Peyer's patch (tissue), 4 donors: ENCODE data around the gene CTTNBP2NL. TPM values are rescaled to one million over a fixed set of nuclear protein-coding genes. Genes with fewer than 3 reads are reported as not detected.
"Not testable (repeated sequence)": the region's sequence is repeated elsewhere in the genome, so short reads cannot be mapped to it uniquely, and the experiment has no call there.

Experiments used
- DNase-seq, 3 donors: peaks; one replicate each; pipeline ENCODE4 v3.0.0-alpha.2; 2017 to 2019
- H3K27ac ChIP-seq, 4 donors: fragments of 200-600 bp; sonication (generic); one replicate each; pipeline ENCODE4 v1.5.1; 2016 to 2019
- H3K27me3 ChIP-seq, 2 donors: fragments of 200-600 bp; sonication (generic); one replicate each; pipeline ENCODE4 v1.5.1; 2019
- H3K36me3 ChIP-seq, 3 donors: fragments of 200-600 bp; sonication (generic); one replicate each; pipeline ENCODE4 v1.5.1; 2016 to 2019
- H3K4me1 ChIP-seq, 4 donors: fragments of 200-600 bp; sonication (generic); one replicate each; pipeline ENCODE4 v1.5.1; 2016 to 2019
- H3K4me3 ChIP-seq, 4 donors: fragments of 200-600 bp; sonication (generic); 1 replicate in 3 of 4; 2 replicates in 1 of 4; pipeline ENCODE4 v1.5.1; 2016 to 2019; ENCODE audit warnings: mild to moderate bottlenecking in 1 of 4
- H3K9me3 ChIP-seq, 4 donors: fragments of 200-600 bp; sonication (generic); one replicate each; pipeline ENCODE4 v1.5.1; 2016 to 2019; ENCODE audit warnings: mild to moderate bottlenecking in 1 of 4
- POLR2A ChIP-seq, 2 donors: fragments of 450-650 bp; IDR thresholded peaks; one replicate each; pipeline ENCODE4 v1.5.1; 2017; ENCODE audit warnings: antibody characterized with exemption in 2 of 2, mild to moderate bottlenecking in 2 of 2, moderate library complexity in 2 of 2
- total RNA-seq, 4 donors: library from RNA; depleted of rRNA; stranded (reverse); fragments of >200 nt; gene quantifications; one replicate each; pipeline ENCODE4 v1.1.0, GENCODE V29; 2016
- TF ChIP-seq, protein P1 (sequence below), 6 experiments: fragments of 450-650 bp in 4 of 6; fragments of 200-600 bp in 2 of 6; sonication (generic) in 1 of 6; IDR thresholded peaks; one replicate each; pipeline ENCODE4 v1.5.1; 2017 to 2019; ENCODE audit warnings: antibody characterized with exemption in 6 of 6, mild to moderate bottlenecking in 3 of 6, moderate library complexity in 1 of 6

Gene CTTNBP2NL
- total RNA-seq, 4 donors from 2014 or later, result 28.4 to 81.7 (median 59.1) TPM

DNA sequence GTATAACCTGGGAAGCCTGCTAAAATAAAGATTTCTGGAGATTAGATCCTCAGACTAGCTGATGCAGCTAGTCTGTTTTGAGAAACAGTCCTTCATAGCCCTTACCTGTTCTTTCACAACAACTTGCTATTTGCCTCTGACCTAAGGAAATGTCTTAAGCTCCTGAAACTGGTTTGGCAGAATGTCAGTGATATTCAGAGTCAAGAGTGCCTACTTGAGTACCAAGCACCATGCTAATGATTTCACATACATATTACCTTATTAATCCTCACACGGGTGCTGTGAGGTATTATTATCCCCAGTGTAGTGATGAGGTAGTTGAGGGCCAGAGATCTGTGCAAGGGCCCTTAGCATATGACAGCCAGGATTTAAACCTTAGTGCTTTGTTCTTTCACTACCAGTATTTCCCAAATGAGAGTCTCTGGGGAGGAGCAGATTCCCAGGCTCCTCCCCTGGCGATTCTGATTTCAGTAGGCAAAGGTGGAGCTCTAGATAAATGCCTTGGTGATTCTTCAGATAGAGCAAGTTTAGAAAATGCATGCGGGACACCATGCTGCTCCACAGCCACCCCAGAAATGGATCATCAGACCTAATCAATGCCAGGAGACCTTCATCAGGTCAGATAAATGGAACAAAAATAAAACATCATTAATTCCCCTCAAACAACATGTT, 65.3 kb downstream of the CTTNBP2NL start:
- DNase-seq, result no peak
- no peak overlapping the region for H3K27ac ChIP-seq
- peaks cover 0 to 23% (median 0%) of the 10 kb centered on the region in 3 donors for H3K36me3 ChIP-seq
- TF ChIP-seq, protein P1, sequence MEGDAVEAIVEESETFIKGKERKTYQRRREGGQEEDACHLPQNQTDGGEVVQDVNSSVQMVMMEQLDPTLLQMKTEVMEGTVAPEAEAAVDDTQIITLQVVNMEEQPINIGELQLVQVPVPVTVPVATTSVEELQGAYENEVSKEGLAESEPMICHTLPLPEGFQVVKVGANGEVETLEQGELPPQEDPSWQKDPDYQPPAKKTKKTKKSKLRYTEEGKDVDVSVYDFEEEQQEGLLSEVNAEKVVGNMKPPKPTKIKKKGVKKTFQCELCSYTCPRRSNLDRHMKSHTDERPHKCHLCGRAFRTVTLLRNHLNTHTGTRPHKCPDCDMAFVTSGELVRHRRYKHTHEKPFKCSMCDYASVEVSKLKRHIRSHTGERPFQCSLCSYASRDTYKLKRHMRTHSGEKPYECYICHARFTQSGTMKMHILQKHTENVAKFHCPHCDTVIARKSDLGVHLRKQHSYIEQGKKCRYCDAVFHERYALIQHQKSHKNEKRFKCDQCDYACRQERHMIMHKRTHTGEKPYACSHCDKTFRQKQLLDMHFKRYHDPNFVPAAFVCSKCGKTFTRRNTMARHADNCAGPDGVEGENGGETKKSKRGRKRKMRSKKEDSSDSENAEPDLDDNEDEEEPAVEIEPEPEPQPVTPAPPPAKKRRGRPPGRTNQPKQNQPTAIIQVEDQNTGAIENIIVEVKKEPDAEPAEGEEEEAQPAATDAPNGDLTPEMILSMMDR (IDR thresholded peaks at IDR 0.05), result no peak
- TF ChIP-seq POLR2A (IDR thresholded peaks at IDR 0.05), result no peak
- H3K4me1 ChIP-seq, result peaks cover 0 to 7% (median 0%) of the 10 kb centered on the region in 4 donors
- no peaks in the 10 kb centered on the region for H3K9me3 ChIP-seq
- no peak overlapping the region for H3K4me3 ChIP-seq
- H3K27me3 ChIP-seq, result no peaks in the 10 kb centered on the region

DNA sequence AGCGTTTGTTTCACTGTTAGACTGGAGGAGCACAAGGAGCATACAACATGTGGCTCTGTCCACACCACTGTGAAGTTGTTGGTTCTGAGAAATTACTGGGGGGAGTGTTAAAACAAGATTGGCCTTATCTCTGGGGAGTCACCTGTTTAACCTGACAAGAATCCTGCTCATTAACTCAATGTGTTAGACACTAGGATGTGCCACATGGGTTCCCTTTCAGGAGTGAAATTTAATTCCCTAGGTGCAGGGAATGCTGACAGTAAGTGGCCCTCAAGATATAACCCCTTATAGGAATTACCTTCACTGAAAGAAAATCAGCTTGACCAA, 66.9 kb downstream of the CTTNBP2NL start:
- TF ChIP-seq, protein P1 (IDR thresholded peaks at IDR 0.05), result no peak
- no peak for TF ChIP-seq POLR2A (IDR thresholded peaks at IDR 0.05)
- no peaks in the 10 kb centered on the region for H3K9me3 ChIP-seq
- H3K4me3 ChIP-seq, result no peak overlapping the region
- H3K4me1 ChIP-seq, result peaks cover 0 to 7% (median 0%) of the 10 kb centered on the region in 4 donors
- H3K27ac ChIP-seq, result no peak overlapping the region
- no peaks in the 10 kb centered on the region for H3K27me3 ChIP-seq
- no peak for DNase-seq
- peaks cover 0 to 7% (median 0%) of the 10 kb centered on the region in 3 donors for H3K36me3 ChIP-seq

DNA sequence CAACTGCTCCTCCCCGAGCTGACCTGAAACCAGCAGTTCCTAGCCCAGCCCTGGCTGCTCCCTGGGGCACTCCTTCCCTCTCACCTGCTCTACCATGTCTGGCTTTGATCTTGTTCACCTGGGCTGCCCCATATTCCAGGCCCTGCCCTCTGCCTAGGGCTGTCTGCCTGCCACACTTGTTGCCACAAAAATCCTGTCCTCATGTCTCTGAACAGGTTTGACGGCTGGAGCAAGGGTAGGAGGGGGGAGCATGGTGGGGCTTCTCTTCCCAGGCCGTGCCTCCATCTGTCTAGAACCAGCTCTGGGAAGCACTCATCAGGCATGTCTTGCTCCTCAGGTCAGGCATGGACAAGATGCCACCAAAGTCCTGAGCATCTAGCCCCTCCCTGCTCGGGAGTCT, 68.5 kb downstream of the CTTNBP2NL start:
- peak in 1 of 3 donors; percentile 50 for DNase-seq
- Histone ChIP-seq H3K4me1 (peaks cover 0 to 7% (median 0%) of the 10 kb centered on the region in 4 donors), H3K36me3 (no peaks in the 10 kb centered on the region), H3K4me3 (no peak overlapping the region), H3K9me3 (no peaks in the 10 kb centered on the region), H3K27me3 (no peaks in the 10 kb centered on the region), H3K27ac (peak overlapping the region in 2 of 4 donors; percentile 15 to 16)
- no peak for TF ChIP-seq POLR2A (IDR thresholded peaks at IDR 0.05)
- TF ChIP-seq, protein P1 (IDR thresholded peaks at IDR 0.05), result no peak

DNA sequence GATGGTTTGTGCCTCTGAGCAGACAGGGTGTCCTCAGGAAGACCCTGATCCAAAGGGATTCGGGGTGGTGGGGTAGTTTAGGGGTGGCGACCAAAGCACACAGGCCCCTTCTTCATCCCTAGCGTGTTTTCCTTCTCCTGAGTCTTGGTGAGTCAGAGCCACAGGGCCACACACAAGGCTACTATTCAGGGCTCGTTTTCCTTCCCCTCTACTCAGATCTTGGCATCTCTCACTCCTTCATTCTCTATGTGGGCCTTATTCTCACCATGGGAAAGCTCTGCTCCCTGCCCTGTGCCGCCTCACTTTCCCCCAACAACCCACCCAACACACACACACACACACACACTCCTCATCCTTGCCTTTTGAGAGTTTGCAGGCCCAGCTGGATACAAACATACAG, 69.1 kb downstream of the CTTNBP2NL start:
- no peaks in the 10 kb centered on the region for H3K27me3 ChIP-seq
- peaks cover 0 to 7% (median 0%) of the 10 kb centered on the region in 4 donors for H3K4me1 ChIP-seq
- no peaks in the 10 kb centered on the region for H3K9me3 ChIP-seq
- no peaks in the 10 kb centered on the region for H3K36me3 ChIP-seq
- DNase-seq, result no peak
- peak overlapping the region in 2 of 4 donors; percentile 16 to 17 for H3K27ac ChIP-seq
- H3K4me3 ChIP-seq, result no peak overlapping the region
- TF ChIP-seq POLR2A (IDR thresholded peaks at IDR 0.05), result no peak
- TF ChIP-seq, protein P1 (IDR thresholded peaks at IDR 0.05), result no peak

DNA sequence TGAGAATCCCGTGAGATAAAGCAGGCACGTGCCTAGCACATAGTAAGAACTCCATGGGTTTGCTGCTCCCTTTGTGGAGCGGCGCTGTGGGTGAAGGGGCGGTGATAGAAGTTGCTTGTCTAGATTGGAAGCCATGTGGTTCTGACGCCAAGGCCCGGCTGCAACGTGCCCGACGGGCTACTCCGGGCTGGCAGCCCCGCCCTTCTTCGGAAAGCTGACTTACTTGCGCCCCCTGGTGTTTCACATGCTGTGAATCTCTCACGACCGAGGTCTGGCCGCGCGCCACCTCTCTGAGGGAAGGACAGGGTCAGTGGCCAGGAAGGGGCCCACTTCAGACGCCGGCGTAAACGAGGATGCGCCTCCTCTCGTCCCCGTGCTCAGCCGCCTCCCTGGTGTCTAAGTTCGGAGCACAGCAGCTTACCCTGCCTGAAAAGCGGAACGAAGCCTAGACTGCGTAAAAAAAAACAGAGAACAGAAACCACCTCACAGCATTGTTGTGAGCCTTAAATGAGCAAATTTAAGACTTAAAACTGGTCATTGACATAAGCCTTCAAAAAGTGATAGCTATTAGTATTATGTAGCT, 70.2 kb downstream of the CTTNBP2NL start:
- no peak for TF ChIP-seq POLR2A (IDR thresholded peaks at IDR 0.05)
- TF ChIP-seq, protein P1 (IDR thresholded peaks at IDR 0.05), result peak; percentile 53 to 95 (median 84)
- Histone ChIP-seq H3K27ac (peak overlapping the region; percentile 13 to 73 (median 60)), H3K36me3 (no peaks in the 10 kb centered on the region), H3K9me3 (no peaks in the 10 kb centered on the region), H3K4me1 (peaks cover 0 to 7% (median 0%) of the 10 kb centered on the region in 4 donors), H3K4me3 (peak overlapping the region; percentile 2 to 39 (median 20)), H3K27me3 (no peaks in the 10 kb centered on the region)
- peak; percentile 93 to 98 (median 94) for DNase-seq

DNA sequence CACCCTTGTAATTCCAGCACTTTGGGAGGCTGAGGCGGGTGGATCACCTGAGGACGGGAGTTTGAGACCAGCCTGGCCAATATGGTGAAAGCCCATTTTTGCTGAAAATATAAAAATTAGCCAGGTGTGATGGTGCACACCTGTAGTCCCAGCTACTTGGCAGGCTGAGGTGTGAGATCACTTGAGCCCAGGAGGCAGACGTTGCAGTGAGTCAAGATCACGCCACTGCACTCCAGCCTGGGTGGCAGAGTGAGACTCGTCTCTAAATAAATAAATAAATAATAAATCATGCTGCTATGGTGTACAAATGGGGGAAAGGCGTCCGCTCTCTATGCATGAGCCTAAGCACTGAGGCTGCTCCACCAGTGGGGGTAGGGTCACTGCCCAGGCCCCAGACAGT, 74.3 kb downstream of the CTTNBP2NL start:
- not testable (repeated sequence) for H3K27ac ChIP-seq, H3K9me3 ChIP-seq, H3K36me3 ChIP-seq, H3K4me3 ChIP-seq, H3K4me1 ChIP-seq, H3K27me3 ChIP-seq, DNase-seq
